Ishikawa (cell line): ENCODE measurements around the gene CRYBG2.

Experiments
- CEBPB ChIP-seq: IDR thresholded peaks from 2 replicates; pipeline ENCODE4 v1.6.1; 2012
- CREB1 ChIP-seq: IDR thresholded peaks from 2 replicates; pipeline ENCODE4 v1.6.1; 2012; ENCODE audit warnings: low read depth
- EGR1 ChIP-seq: IDR thresholded peaks from 2 replicates; pipeline ENCODE4 v1.6.1; 2012
- EP300 ChIP-seq: IDR thresholded peaks from 2 replicates; pipeline ENCODE4 v1.6.1; 2012; ENCODE audit warnings: borderline replicate concordance
- FOXM1 ChIP-seq: IDR thresholded peaks from 2 replicates; pipeline ENCODE4 v1.6.1; 2012; ENCODE audit warnings: low read depth, borderline replicate concordance
- NFIC ChIP-seq: IDR thresholded peaks from 2 replicates; pipeline ENCODE4 v1.6.1; 2012
- RAD21 ChIP-seq: IDR thresholded peaks from 2 replicates; pipeline ENCODE4 v1.6.1; 2012; ENCODE audit warnings: low read depth
- TAF1 ChIP-seq: IDR thresholded peaks from 2 replicates; pipeline ENCODE4 v1.6.1; 2012; ENCODE audit warnings: low read depth, mild to moderate bottlenecking
- TCF12 ChIP-seq: IDR thresholded peaks from 2 replicates; pipeline ENCODE4 v1.6.1; 2012; ENCODE audit warnings: low read depth
- TEAD4 ChIP-seq: IDR thresholded peaks from 2 replicates; pipeline ENCODE4 v1.6.1; 2012
- YY1 ChIP-seq: IDR thresholded peaks from 2 replicates; pipeline ENCODE4 v1.6.1; 2012; ENCODE audit warnings: low read depth
- ZBTB7A ChIP-seq: IDR thresholded peaks from 2 replicates; pipeline ENCODE4 v1.6.1; 2012; ENCODE audit warnings: low read depth
- TF ChIP-seq, protein P1 (sequence below): IDR thresholded peaks from 2 replicates; pipeline ENCODE4 v1.6.1; 2012; ENCODE audit warnings: low read depth, mild to moderate bottlenecking
- TF ChIP-seq, protein P2 (sequence below): IDR thresholded peaks from 2 replicates; pipeline ENCODE4 v1.6.1; 2012
- TF ChIP-seq, protein P3 (sequence below): IDR thresholded peaks from 2 replicates; pipeline ENCODE4 v1.6.1; 2012

Gene CRYBG2

DNA sequence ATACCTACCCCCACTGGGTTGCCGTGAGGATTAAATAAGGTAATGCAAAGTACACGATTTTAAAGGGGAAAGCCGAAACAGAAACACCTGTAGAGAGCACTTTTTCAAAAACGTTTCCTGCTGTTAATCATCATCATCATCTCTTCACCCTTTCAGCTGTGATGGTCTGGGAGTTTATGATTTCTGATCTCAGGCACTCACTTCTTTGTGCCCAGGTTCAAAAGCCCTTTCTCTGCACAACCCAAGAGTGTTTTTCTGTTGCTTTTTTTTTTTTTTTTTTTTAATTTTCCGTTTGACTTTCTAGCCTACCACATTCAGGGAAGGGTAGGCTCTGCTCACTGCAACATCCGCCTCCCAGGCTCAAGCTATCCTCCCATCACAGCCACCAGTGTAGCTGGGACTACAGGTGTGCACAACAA lies 46.6 kb downstream of the CRYBG2 start:
- TF ChIP-seq, protein P1, sequence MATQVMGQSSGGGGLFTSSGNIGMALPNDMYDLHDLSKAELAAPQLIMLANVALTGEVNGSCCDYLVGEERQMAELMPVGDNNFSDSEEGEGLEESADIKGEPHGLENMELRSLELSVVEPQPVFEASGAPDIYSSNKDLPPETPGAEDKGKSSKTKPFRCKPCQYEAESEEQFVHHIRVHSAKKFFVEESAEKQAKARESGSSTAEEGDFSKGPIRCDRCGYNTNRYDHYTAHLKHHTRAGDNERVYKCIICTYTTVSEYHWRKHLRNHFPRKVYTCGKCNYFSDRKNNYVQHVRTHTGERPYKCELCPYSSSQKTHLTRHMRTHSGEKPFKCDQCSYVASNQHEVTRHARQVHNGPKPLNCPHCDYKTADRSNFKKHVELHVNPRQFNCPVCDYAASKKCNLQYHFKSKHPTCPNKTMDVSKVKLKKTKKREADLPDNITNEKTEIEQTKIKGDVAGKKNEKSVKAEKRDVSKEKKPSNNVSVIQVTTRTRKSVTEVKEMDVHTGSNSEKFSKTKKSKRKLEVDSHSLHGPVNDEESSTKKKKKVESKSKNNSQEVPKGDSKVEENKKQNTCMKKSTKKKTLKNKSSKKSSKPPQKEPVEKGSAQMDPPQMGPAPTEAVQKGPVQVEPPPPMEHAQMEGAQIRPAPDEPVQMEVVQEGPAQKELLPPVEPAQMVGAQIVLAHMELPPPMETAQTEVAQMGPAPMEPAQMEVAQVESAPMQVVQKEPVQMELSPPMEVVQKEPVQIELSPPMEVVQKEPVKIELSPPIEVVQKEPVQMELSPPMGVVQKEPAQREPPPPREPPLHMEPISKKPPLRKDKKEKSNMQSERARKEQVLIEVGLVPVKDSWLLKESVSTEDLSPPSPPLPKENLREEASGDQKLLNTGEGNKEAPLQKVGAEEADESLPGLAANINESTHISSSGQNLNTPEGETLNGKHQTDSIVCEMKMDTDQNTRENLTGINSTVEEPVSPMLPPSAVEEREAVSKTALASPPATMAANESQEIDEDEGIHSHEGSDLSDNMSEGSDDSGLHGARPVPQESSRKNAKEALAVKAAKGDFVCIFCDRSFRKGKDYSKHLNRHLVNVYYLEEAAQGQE: no peak
- no peak for TF ChIP-seq CREB1
- TF ChIP-seq, protein P2, sequence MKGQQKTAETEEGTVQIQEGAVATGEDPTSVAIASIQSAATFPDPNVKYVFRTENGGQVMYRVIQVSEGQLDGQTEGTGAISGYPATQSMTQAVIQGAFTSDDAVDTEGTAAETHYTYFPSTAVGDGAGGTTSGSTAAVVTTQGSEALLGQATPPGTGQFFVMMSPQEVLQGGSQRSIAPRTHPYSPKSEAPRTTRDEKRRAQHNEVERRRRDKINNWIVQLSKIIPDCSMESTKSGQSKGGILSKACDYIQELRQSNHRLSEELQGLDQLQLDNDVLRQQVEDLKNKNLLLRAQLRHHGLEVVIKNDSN: no peak
- no peak for TF ChIP-seq TAF1
- no peak for TF ChIP-seq EGR1
- no peak for TF ChIP-seq RAD21
- no peak for TF ChIP-seq FOXM1
- TF ChIP-seq ZBTB7A: no peak
- TF ChIP-seq NFIC: no peak
- no peak for TF ChIP-seq TCF12
- TF ChIP-seq EP300: no peak

DNA sequence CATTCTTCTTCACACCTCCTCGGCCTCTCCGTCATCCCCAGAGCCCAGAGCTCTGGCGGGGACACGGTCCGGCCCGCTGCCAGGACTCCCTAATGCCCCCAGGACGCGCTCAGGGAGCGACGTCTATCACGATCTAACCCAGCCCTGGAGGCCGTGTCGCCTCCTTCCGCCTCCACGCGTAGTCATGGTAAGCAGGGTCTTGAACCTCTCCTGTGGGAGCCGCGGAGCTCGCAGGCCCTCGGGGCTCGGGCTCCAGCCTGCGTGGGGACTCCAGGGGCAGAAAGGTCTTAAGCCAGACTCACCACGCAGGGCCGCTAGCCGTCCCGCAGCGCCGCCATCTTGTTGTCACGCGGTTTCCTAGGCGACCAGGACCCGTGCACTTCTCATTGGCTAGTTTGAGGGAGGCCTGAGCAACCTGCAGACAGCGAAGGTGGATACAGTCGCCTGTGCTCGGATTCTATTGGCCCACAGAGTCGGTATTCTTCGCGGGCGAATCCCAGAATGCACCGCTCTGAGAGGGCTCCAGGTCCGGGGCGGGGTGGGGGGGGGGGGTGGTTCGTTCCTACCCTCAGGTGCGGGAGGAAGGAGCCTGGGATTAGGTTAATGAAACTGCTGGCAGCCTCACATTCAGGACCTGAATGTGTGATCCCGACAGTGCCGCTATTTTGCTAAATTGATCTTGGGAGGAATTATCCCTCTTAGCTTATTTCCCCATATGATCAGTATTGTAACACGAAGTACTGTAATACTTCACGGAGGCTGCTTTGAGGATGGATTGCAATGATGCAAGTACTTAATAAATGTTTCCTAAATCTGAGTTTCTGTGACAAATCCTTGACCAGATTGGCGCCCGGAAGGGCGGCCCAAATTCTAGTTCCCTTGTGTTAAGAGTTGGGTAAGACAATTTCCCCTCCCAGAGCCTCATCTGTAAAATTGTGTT lies 47.4 kb downstream of the CRYBG2 start, which contains the start of gene UBXN11:
Gene UBXN11, minus strand, starts transcription at position 347 of the 940 bp plus-strand sequence. CDS start 3,753 bp downstream, outside the sequence.
- TF ChIP-seq CREB1 (no peak), CEBPB (no peak), ZBTB7A (no peak), FOXM1 (peak; percentile 93), NFIC (0 out of 2 replicates have a peak, but pooled peaks have one; percentile 23), TAF1 (peak; percentile 67), YY1 (peak; percentile 99), TCF12 (0 out of 2 replicates have a peak, but pooled peaks have one; percentile 3), EGR1 (no peak), TEAD4 (no peak; the same call in 1 of the 2 replicates), EP300 (no peak), RAD21 (no peak)
- TF ChIP-seq, protein P3, sequence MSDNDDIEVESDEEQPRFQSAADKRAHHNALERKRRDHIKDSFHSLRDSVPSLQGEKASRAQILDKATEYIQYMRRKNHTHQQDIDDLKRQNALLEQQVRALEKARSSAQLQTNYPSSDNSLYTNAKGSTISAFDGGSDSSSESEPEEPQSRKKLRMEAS: peak; percentile 85
- TF ChIP-seq, protein P1: no peak
- TF ChIP-seq, protein P2: no peak

DNA sequence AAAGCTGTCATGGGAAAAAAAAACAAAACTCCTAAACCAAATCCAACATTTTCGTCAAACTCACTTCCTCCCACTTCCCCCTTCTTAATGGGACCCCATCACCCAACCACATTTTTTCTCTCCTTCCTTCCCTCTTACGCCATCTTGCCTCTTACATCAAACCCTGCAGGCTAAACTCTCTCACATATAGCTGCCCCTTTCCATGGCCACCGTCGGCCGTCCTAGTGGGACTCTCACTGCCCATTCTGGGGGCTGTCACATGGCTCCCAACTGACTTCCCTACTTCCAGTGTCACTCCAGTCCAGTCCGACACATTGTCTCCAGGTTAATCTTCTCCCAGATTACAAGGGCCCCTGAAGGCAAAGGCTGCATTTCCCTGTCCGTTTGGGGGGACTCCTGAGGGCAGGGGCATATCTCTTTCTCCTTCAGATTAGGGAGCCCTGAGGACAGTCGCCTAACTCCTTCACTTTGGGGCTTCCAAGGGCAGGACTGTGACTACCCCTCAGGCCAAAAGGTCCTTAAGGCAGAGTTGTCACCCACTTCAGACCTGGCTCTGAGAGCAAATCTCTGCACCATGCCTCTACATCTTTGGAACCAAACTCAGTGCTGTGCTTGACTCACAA lies 48.2 kb downstream of the CRYBG2 start:
- TF ChIP-seq, protein P2: no peak
- TF ChIP-seq TEAD4 (no peak), YY1 (no peak)

- TF ChIP-seq EP300 (no peak), CREB1 (no peak), RAD21 (no peak), NFIC (no peak), TAF1 (no peak)
- TF ChIP-seq, protein P3: no peak
Observed at GRCh38 chr1:26302733-26303405, 51.1 kb downstream of the CRYBG2 start.
